Smooth muscle cell (in vitro differentiated cells): ENCODE measurements around the gene SYNGR2. TPM values are rescaled to one million over a fixed set of nuclear protein-coding genes. Genes with fewer than 3 reads are reported as not detected.

Experiments used
- DNase-seq: peaks from one replicate; lab custom pipeline; 2025; ENCODE audit not compliant: unreplicated experiment; lab: John Stamatoyannopoulos, UW
- H2AFZ ChIP-seq: fragments of 200-600 bp; sonication (generic); 2 replicates; pipeline ENCODE4 v1.6.0; 2016; ENCODE audit warnings: antibody characterized with exemption, low read depth, mild to moderate bottlenecking
- H3F3A ChIP-seq: fragments of 200-600 bp; sonication (generic); 2 replicates; pipeline ENCODE4 v1.6.0; 2017; ENCODE audit warnings: antibody characterized with exemption, low read depth
- H3K27ac ChIP-seq: fragments of 200-600 bp; sonication (generic); 2 replicates; pipeline ENCODE4 v1.5.1; 2016; ENCODE audit warnings: low read depth, mild to moderate bottlenecking
- H3K27me3 ChIP-seq: fragments of 200-600 bp; sonication (generic); 2 replicates; pipeline ENCODE4 v1.6.1; 2016; ENCODE audit warnings: low read depth, mild to moderate bottlenecking
- H3K36me3 ChIP-seq: fragments of 200-600 bp; sonication (generic); 2 replicates; pipeline ENCODE4 v1.5.1; 2016; ENCODE audit warnings: low read depth
- H3K4me1 ChIP-seq: fragments of 200-600 bp; sonication (generic); 2 replicates; pipeline ENCODE4 v1.5.1; 2016; ENCODE audit warnings: low read depth
- H3K4me2 ChIP-seq: fragments of 200-600 bp; sonication (generic); 2 replicates; pipeline ENCODE4 v1.6.0; 2016; ENCODE audit warnings: mild to moderate bottlenecking
- H3K4me3 ChIP-seq: fragments of 200-600 bp; sonication (generic); 2 replicates; pipeline ENCODE4 v1.5.1; 2016; ENCODE audit warnings: mild to moderate bottlenecking
- H3K79me2 ChIP-seq: fragments of 200-600 bp; sonication (generic); 2 replicates; pipeline ENCODE4 v1.6.0; 2016; ENCODE audit warnings: low read depth, mild to moderate bottlenecking
- H3K9ac ChIP-seq: fragments of 200-600 bp; sonication (generic); 2 replicates; pipeline ENCODE4 v1.6.0; 2016; ENCODE audit warnings: low read depth
- H3K9me3 ChIP-seq: fragments of 200-600 bp; sonication (generic); replicated peaks from 2 replicates; pipeline ENCODE4 v1.5.1; 2016; ENCODE audit warnings: low read depth
- H4K20me1 ChIP-seq: fragments of 200-600 bp; sonication (generic); 2 replicates; pipeline ENCODE4 v1.6.0; 2016; ENCODE audit warnings: low read depth
- CTCF ChIP-seq: fragments of 200-600 bp; sonication (generic); IDR thresholded peaks from 2 replicates; pipeline ENCODE4 v1.5.1; 2017; ENCODE audit warnings: borderline replicate concordance, mild to moderate bottlenecking, antibody characterized with exemption; ENCODE audit not compliant: insufficient read depth, poor library complexity, severe bottlenecking
- WGBS: methylation state at CpG from one replicate; pipeline ENCODE4 v1.1.7; 2016; ENCODE audit warnings: low lambda C conversion rate; 5-methylcytosine and 5-hydroxymethylcytosine counted together
- polyA plus RNA-seq: library from polyadenylated mRNA; unstranded; fragments of >200 nt; fragmentation: Nextera tagmentation; extraction: Ambion mirVana; gene quantifications from 2 replicates; pipeline ENCODE4 v1.2.1, GENCODE V29; 2016
- total RNA-seq: library from RNA; depleted of rRNA; stranded (reverse); fragments of >200 nt; gene quantifications from 2 replicates; pipeline ENCODE4 v1.2.3, GENCODE V29; 2014

SYNGR2 gene
- total RNA-seq (55.3 and 64.7 TPM in 2 replicates), polyA plus RNA-seq (46.1 and 136 TPM in 2 replicates)

- under 1% methylated on average over 57 of the region's 84 CpGs for WGBS
- Histone ChIP-seq H3K4me1 (no peaks in the 10 kb centered on the region), H3K27me3 (no peaks in the 10 kb centered on the region), H2AFZ (peak within 1 kb of the TSS; percentile 79), H3K36me3 (no peaks in the 10 kb centered on the region), H3F3A (no peaks in the 10 kb centered on the region), H3K79me2 (no peaks in the 10 kb centered on the region), H3K4me2 (peak within 1 kb of the TSS; percentile 92), H3K9ac (peak within 1 kb of the TSS; percentile 39), H4K20me1 (peaks cover 18% of the 10 kb centered on the region), H3K27ac (no peak within 1 kb of the TSS), H3K4me3 (peak within 1 kb of the TSS; percentile 69), H3K9me3 (no peaks in the 10 kb centered on the region)
- no peak for TF ChIP-seq CTCF
- DNase-seq: no peak
Observed at GRCh38 chr17:78168242-78168902, at the start of gene SYNGR2. TSS of gene SYNGR2 (plus strand) at chr17:78168581. CDS start at chr17:78168617, 36 bp downstream.

GRCh38 chr17:78118801-78119241, 49.6 kb upstream of the SYNGR2 start:
- Histone ChIP-seq H2AFZ (no peak overlapping the region), H3K9me3 (no peaks in the 10 kb centered on the region), H3K4me1 (no peaks in the 10 kb centered on the region), H4K20me1 (no peaks in the 10 kb centered on the region), H3K4me2 (no peak overlapping the region), H3F3A (no peaks in the 10 kb centered on the region), H3K27me3 (no peaks in the 10 kb centered on the region), H3K27ac (no peak overlapping the region), H3K36me3 (no peaks in the 10 kb centered on the region), H3K4me3 (no peak overlapping the region), H3K9ac (no peak overlapping the region), H3K79me2 (no peaks in the 10 kb centered on the region)
- no peak for DNase-seq
- no peak for TF ChIP-seq CTCF
- 97% methylated on average over 14 of the region's 14 CpGs for WGBS

GRCh38 chr17:78120537-78120936, 47.8 kb upstream of the SYNGR2 start:
- no peaks in the 10 kb centered on the region for H3K9me3 ChIP-seq
- H3F3A ChIP-seq: no peaks in the 10 kb centered on the region
- no peaks in the 10 kb centered on the region for H3K36me3 ChIP-seq
- H3K4me1 ChIP-seq: no peaks in the 10 kb centered on the region
- no peak for DNase-seq
- H3K9ac ChIP-seq: no peak overlapping the region
- H3K4me3 ChIP-seq: no peak overlapping the region
- no peak overlapping the region for H3K4me2 ChIP-seq
- H4K20me1 ChIP-seq: no peaks in the 10 kb centered on the region
- H3K27me3 ChIP-seq: no peaks in the 10 kb centered on the region
- H3K27ac ChIP-seq: no peak overlapping the region
- TF ChIP-seq CTCF: no peak
- no peak overlapping the region for H2AFZ ChIP-seq
- 97% methylated on average over 13 of the region's 13 CpGs for WGBS
- no peaks in the 10 kb centered on the region for H3K79me2 ChIP-seq
